HepG2 (cell line): ENCODE data around the gene CYP2A6. TPM values are rescaled to one million over a fixed set of nuclear protein-coding genes. Genes with fewer than 3 reads are reported as not detected.

Experiments used
- KAT7 ChIP-seq: IDR thresholded peaks from 2 replicates; pipeline ENCODE4 v1.6.1; 2018; ENCODE audit warnings: borderline replicate concordance, missing compliant biosample characterization
- KMT2A ChIP-seq: sonication (generic); formaldehyde crosslinking; IDR thresholded peaks from 2 replicates; pipeline ENCODE4 v1.4.0; 2020; ENCODE audit warnings: missing genetic modification reagents
- MED8 ChIP-seq: sonication (generic); formaldehyde crosslinking; IDR thresholded peaks from 2 replicates; pipeline ENCODE4 v1.8.1; 2023; ENCODE audit warnings: mild to moderate bottlenecking, missing genetic modification reagents; ENCODE audit not compliant: insufficient replicate concordance
- NFIB ChIP-seq: sonication (generic); formaldehyde crosslinking; IDR thresholded peaks from 2 replicates; pipeline ENCODE4 v1.9.0; 2021; ENCODE audit warnings: missing genetic modification reagents, mild to moderate bottlenecking, borderline replicate concordance
- PAF1 ChIP-seq: IDR thresholded peaks from 2 replicates; pipeline ENCODE4 v1.6.1; 2016; ENCODE audit warnings: missing genetic modification reagents, missing compliant biosample characterization
- PCBP1 ChIP-seq: fragments of 200-400 bp; formaldehyde crosslinking; IDR thresholded peaks from 2 replicates; pipeline ENCODE4 v1.6.1; 2017; ENCODE audit warnings: mild to moderate bottlenecking, low read depth, low read length, borderline replicate concordance
- RFX1 ChIP-seq: fragments of 450-650 bp; IDR thresholded peaks from 2 replicates; pipeline ENCODE4 v1.6.1; 2017
- SAFB2 ChIP-seq: sonication (generic); formaldehyde crosslinking; IDR thresholded peaks from 2 replicates; pipeline ENCODE4 v1.5.1; 2020; ENCODE audit warnings: missing genetic modification reagents, low read depth, mild to moderate bottlenecking, borderline replicate concordance
- SOX5 ChIP-seq: IDR thresholded peaks from 2 replicates; pipeline ENCODE4 v1.6.1; 2016; ENCODE audit warnings: borderline replicate concordance
- XBP1 ChIP-seq: sonication (generic); formaldehyde crosslinking; IDR thresholded peaks from 2 replicates; pipeline ENCODE4 v1.5.0; 2020; ENCODE audit warnings: missing genetic modification reagents
- ZBTB3 ChIP-seq: sonication (generic); formaldehyde crosslinking; IDR thresholded peaks from 2 replicates; pipeline ENCODE4 v1.4.0; 2020; ENCODE audit warnings: low read depth, mild to moderate bottlenecking, moderate library complexity, missing genetic modification reagents, borderline replicate concordance
- ZBTB7B ChIP-seq: sonication (generic); formaldehyde crosslinking; IDR thresholded peaks from 2 replicates; pipeline ENCODE4 v1.4.0; 2020; ENCODE audit warnings: missing genetic modification reagents
- ZFY ChIP-seq: sonication (generic); formaldehyde crosslinking; IDR thresholded peaks from 2 replicates; pipeline ENCODE4 v1.4.0; 2020; ENCODE audit warnings: missing genetic modification reagents
- ZKSCAN8 ChIP-seq: IDR thresholded peaks from 2 replicates; pipeline ENCODE4 v1.6.1; 2016; ENCODE audit warnings: borderline replicate concordance, missing genetic modification reagents, missing compliant biosample characterization
- ZNF468 ChIP-seq: sonication (generic); formaldehyde crosslinking; IDR thresholded peaks from 2 replicates; pipeline ENCODE4 v1.8.0; 2022; ENCODE audit warnings: mild to moderate bottlenecking, moderate library complexity, missing genetic modification reagents
- ZNF567 ChIP-seq: sonication (generic); formaldehyde crosslinking; IDR thresholded peaks from 2 replicates; pipeline ENCODE4 v1.8.1; 2023; ENCODE audit warnings: mild to moderate bottlenecking, missing genetic modification reagents, borderline replicate concordance
- ZNF674 ChIP-seq: sonication (generic); formaldehyde crosslinking; IDR thresholded peaks from 2 replicates; pipeline ENCODE4 v1.5.0; 2020; ENCODE audit warnings: low read depth, mild to moderate bottlenecking, missing genetic modification reagents
- ZNF678 ChIP-seq: sonication (generic); formaldehyde crosslinking; IDR thresholded peaks from 2 replicates; pipeline ENCODE4 v1.4.0; 2020; ENCODE audit warnings: mild to moderate bottlenecking, missing genetic modification reagents
- ZNF720 ChIP-seq: sonication (generic); formaldehyde crosslinking; IDR thresholded peaks from 2 replicates; pipeline ENCODE4 v1.4.0; 2020; ENCODE audit warnings: missing genetic modification reagents
- ZNF737 ChIP-seq: sonication (generic); formaldehyde crosslinking; IDR thresholded peaks from 2 replicates; pipeline ENCODE4 v1.5.0; 2020; ENCODE audit warnings: missing genetic modification reagents, mild to moderate bottlenecking, borderline replicate concordance
- ZNF75D ChIP-seq: sonication (generic); formaldehyde crosslinking; IDR thresholded peaks from 2 replicates; pipeline ENCODE4 v1.8.1; 2023; ENCODE audit warnings: missing genetic modification reagents, mild to moderate bottlenecking, borderline replicate concordance
- polyA plus RNA-seq, 8 experiments: library from polyadenylated mRNA; depleted of rRNA in 3 of 8; stranded (reverse) in 7 of 8; unstranded in 1 of 8; fragments of >200 nt; fragmentation: Illumina TruSeq in 4 of 8; extraction: Trizol in 4 of 8; gene quantifications; 2 replicates each; pipeline versions ENCODE4 v1.2.1 to v1.2.3, GENCODE V29; 2011 to 2016; ENCODE audit warnings: low read depth in 4 of 8, missing spikeins in 1 of 8, mixed read lengths in 1 of 8; ENCODE audit not compliant: insufficient read depth in 1 of 8
- total RNA-seq, 5 experiments: library from RNA; depleted of rRNA; stranded (reverse); fragments of >200 nt; fragmentation: Illumina TruSeq; extraction: Trizol; gene quantifications; 2 replicates each; pipeline ENCODE4 v1.2.3, GENCODE V29; 2016; ENCODE audit warnings: low read depth in 1 of 5
- TF ChIP-seq, protein P1 (sequence below): sonication (generic); formaldehyde crosslinking; IDR thresholded peaks from 2 replicates; pipeline ENCODE4 v1.4.0; 2020; ENCODE audit warnings: missing genetic modification reagents, borderline replicate concordance
- TF ChIP-seq, protein P2 (sequence below): sonication (generic); formaldehyde crosslinking; conservative IDR thresholded peaks from 2 replicates; pipeline ENCODE4 v1.4.0; 2020; ENCODE audit warnings: missing genetic modification reagents
- TF ChIP-seq, protein P3 (sequence below): sonication (generic); formaldehyde crosslinking; IDR thresholded peaks from 2 replicates; pipeline ENCODE4 v1.4.0; 2020; ENCODE audit warnings: mild to moderate bottlenecking, missing genetic modification reagents

CYP2A6 gene
- total and polyA plus RNA-seq, 2 of the 13 experiments (the other 11 are each of a cell fraction or from before 2014, with no cell fraction given) = not detected

DNA sequence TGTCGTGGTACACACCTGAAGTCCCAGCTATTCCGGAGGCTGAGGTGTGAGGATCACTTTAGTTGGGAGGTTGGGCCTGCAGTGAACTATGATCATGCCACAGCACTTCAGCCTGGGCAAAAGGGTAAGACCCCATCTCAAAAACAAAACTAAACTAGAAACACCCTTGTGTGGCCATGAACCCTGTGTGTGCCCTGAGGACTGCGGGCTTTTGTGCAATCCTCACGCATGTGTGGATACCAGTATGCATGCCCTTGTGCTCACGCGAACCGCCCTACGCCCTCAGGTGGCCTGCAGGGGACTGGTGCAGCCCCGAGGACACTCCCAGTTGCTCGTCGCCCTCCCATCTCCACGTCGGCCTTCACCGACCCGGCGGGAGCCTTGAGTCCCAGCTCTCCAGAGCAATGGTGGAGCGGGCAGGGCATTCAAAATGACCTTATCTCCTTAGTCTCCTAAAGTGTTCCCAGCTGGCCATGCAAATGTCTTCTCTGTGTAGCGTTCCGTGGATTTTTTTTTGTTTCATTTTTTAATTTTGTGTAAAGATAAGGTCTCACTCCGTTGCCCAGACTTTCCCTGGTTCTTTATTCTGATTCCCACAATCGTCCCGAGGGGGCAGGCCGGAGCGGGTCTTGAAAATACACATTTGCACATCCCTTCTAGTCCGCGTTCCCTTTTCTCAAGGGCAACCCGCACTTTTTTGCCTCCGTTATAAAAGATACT, 52.1 kb downstream of the CYP2A6 start (continued):
- TF ChIP-seq PCBP1 (no peak), ZNF737 (no peak), ZNF678 (no peak), KAT7 (peak; percentile 31; the same call in 1 of the 2 replicates), ZNF468 (CRISPR knock-in tag) (no peak), SAFB2 (CRISPR knock-in tag) (peak; percentile 47; the same call in 1 of the 2 replicates), XBP1 (CRISPR knock-in tag) (peak; percentile 65; the same call in 1 of the 2 replicates), ZNF75D (CRISPR knock-in tag) (no peak), PAF1 (CRISPR knock-in tag) (no peak), ZKSCAN8 (CRISPR knock-in tag) (peak; percentile 74; the same call in 1 of the 2 replicates), SOX5 (CRISPR knock-in tag) (peak; percentile 44; the same call in 1 of the 2 replicates), MED8 (CRISPR knock-in tag) (peak; percentile 62), ZNF567 (CRISPR knock-in tag) (no peak), NFIB (CRISPR knock-in tag) (no peak), ZBTB7B (CRISPR knock-in tag) (no peak), ZFY (peak; percentile 76), ZNF674 (CRISPR knock-in tag) (no peak), ZBTB3 (CRISPR knock-in tag) (no peak), ZNF720 (CRISPR knock-in tag) (no peak), KMT2A (CRISPR knock-in tag) (0 out of 2 replicates have a peak, but pooled peaks have one; percentile 13), RFX1 (no peak)
- TF ChIP-seq, protein P1, sequence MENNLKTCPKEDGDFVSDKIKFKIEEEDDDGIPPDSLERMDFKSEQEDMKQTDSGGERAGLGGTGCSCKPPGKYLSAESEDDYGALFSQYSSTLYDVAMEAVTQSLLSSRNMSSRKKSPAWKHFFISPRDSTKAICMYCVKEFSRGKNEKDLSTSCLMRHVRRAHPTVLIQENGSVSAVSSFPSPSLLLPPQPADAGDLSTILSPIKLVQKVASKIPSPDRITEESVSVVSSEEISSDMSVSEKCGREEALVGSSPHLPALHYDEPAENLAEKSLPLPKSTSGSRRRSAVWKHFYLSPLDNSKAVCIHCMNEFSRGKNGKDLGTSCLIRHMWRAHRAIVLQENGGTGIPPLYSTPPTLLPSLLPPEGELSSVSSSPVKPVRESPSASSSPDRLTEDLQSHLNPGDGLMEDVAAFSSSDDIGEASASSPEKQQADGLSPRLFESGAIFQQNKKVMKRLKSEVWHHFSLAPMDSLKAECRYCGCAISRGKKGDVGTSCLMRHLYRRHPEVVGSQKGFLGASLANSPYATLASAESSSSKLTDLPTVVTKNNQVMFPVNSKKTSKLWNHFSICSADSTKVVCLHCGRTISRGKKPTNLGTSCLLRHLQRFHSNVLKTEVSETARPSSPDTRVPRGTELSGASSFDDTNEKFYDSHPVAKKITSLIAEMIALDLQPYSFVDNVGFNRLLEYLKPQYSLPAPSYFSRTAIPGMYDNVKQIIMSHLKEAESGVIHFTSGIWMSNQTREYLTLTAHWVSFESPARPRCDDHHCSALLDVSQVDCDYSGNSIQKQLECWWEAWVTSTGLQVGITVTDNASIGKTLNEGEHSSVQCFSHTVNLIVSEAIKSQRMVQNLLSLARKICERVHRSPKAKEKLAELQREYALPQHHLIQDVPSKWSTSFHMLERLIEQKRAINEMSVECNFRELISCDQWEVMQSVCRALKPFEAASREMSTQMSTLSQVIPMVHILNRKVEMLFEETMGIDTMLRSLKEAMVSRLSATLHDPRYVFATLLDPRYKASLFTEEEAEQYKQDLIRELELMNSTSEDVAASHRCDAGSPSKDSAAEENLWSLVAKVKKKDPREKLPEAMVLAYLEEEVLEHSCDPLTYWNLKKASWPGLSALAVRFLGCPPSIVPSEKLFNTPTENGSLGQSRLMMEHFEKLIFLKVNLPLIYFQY (CRISPR knock-in tag) = peak; percentile 58; the same call in 1 of the 2 replicates
- TF ChIP-seq, protein P2, sequence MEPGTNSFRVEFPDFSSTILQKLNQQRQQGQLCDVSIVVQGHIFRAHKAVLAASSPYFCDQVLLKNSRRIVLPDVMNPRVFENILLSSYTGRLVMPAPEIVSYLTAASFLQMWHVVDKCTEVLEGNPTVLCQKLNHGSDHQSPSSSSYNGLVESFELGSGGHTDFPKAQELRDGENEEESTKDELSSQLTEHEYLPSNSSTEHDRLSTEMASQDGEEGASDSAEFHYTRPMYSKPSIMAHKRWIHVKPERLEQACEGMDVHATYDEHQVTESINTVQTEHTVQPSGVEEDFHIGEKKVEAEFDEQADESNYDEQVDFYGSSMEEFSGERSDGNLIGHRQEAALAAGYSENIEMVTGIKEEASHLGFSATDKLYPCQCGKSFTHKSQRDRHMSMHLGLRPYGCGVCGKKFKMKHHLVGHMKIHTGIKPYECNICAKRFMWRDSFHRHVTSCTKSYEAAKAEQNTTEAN = peak; percentile 93
- TF ChIP-seq, protein P3, sequence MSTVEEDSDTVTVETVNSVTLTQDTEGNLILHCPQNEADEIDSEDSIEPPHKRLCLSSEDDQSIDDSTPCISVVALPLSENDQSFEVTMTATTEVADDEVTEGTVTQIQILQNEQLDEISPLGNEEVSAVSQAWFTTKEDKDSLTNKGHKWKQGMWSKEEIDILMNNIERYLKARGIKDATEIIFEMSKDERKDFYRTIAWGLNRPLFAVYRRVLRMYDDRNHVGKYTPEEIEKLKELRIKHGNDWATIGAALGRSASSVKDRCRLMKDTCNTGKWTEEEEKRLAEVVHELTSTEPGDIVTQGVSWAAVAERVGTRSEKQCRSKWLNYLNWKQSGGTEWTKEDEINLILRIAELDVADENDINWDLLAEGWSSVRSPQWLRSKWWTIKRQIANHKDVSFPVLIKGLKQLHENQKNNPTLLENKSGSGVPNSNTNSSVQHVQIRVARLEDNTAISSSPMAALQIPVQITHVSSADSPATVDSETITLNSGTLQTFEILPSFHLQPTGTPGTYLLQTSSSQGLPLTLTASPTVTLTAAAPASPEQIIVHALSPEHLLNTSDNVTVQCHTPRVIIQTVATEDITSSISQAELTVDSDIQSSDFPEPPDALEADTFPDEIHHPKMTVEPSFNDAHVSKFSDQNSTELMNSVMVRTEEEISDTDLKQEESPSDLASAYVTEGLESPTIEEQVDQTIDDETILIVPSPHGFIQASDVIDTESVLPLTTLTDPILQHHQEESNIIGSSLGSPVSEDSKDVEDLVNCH (CRISPR knock-in tag) = 0 out of 2 replicates have a peak, but pooled peaks have one; percentile 56
